Calu3 (cell line): ENCODE data around the gene OPCML. TPM values are rescaled to one million over a fixed set of nuclear protein-coding genes. Genes with fewer than 3 reads are reported as not detected.

Experiments used
- BruUV-seq: library from RNA; stranded (reverse); fragments of 400-500 nt; replicated peaks from 2 replicates; lab custom pipeline; 2021; lab: Mats Ljungman, UMichigan
- CTCF ChIA-PET: fragments of 300-600 bp; sonication (Branson Sonifier 250); formaldehyde crosslinking; loops from one replicate; lab custom pipeline; 2022; ENCODE audit warnings: antibody characterized with exemption; lab: Charles Lee
- DNase-seq: peaks from one replicate; pipeline ENCODE4 v3.0.0; 2022
- H3K27ac Mint-ChIP-seq: one replicate; pipeline ENCODE4 v1.8.0; 2022; ENCODE audit warnings: mixed read lengths; ENCODE audit not compliant: unreplicated experiment
- H3K27me3 Mint-ChIP-seq: one replicate; pipeline ENCODE4 v1.8.0; 2022; ENCODE audit warnings: mixed read lengths; ENCODE audit not compliant: unreplicated experiment
- H3K36me3 Mint-ChIP-seq: one replicate; pipeline ENCODE4 v1.8.0; 2022; ENCODE audit warnings: mild to moderate bottlenecking, moderate library complexity, mixed read lengths; ENCODE audit not compliant: insufficient read depth, unreplicated experiment
- H3K4me1 Mint-ChIP-seq: one replicate; pipeline ENCODE4 v1.8.0; 2022; ENCODE audit warnings: mild to moderate bottlenecking, low read depth, mixed read lengths; ENCODE audit not compliant: unreplicated experiment
- H3K4me3 Mint-ChIP-seq: one replicate; pipeline ENCODE4 v1.8.0; 2022; ENCODE audit warnings: mild to moderate bottlenecking, low read depth, moderate library complexity, mixed read lengths; ENCODE audit not compliant: unreplicated experiment
- H3K9me3 Mint-ChIP-seq: one replicate; pipeline ENCODE4 v1.8.0; 2022; ENCODE audit warnings: low read depth, mixed read lengths; ENCODE audit not compliant: unreplicated experiment
- intact Hi-C: fragments of 100-400 bp; cut with micrococcal nuclease; formaldehyde crosslinking; loops from one replicate; pipeline ENCODE4 v1.10.0; 2022; ENCODE audit not compliant: unreplicated experiment
- total RNA-seq: library from RNA; stranded (reverse); gene quantifications from 2 replicates; pipeline ENCODE4 v1.2.3, GENCODE V29; 2022
- TF ChIP-seq, protein P1 (sequence below): fragments of 200-600 bp; IDR thresholded peaks from one replicate; pipeline ENCODE4 v1.8.0; 2022; ENCODE audit warnings: antibody characterized with exemption; ENCODE audit not compliant: unreplicated experiment

Gene OPCML
- total RNA-seq, 1 experiment from 2014 or later, result not detected

DNA sequence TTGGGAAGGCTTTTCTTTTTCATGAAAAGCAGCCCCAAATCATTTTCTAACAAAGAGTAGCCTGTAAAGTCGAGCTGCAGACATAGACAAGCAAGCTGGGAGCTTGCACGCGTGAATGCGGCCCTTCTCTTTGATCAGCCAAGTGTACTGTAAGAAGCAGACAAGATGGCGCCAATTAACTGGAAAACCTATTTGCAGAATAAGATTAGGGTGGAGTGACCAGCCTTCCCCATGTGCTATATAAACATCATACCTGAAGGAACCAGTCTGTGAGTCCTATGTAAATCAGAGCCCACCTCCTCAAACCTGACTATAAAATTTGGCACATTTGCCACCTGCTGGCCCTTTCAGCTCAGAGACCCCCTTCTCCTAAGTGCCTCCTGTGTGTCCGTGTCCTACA is 982.7 kb downstream of the OPCML start:
- H3K4me3 Mint-ChIP-seq, result no peak overlapping the region
- no peak for DNase-seq
- intact Hi-C loops, result no loop called here
- BruUV-seq, result no TSS peak
- TF ChIP-seq, protein P1, sequence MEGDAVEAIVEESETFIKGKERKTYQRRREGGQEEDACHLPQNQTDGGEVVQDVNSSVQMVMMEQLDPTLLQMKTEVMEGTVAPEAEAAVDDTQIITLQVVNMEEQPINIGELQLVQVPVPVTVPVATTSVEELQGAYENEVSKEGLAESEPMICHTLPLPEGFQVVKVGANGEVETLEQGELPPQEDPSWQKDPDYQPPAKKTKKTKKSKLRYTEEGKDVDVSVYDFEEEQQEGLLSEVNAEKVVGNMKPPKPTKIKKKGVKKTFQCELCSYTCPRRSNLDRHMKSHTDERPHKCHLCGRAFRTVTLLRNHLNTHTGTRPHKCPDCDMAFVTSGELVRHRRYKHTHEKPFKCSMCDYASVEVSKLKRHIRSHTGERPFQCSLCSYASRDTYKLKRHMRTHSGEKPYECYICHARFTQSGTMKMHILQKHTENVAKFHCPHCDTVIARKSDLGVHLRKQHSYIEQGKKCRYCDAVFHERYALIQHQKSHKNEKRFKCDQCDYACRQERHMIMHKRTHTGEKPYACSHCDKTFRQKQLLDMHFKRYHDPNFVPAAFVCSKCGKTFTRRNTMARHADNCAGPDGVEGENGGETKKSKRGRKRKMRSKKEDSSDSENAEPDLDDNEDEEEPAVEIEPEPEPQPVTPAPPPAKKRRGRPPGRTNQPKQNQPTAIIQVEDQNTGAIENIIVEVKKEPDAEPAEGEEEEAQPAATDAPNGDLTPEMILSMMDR, result no peak
- peaks cover 12% of the 10 kb centered on the region for H3K9me3 Mint-ChIP-seq
- H3K36me3 Mint-ChIP-seq, result no peaks in the 10 kb centered on the region
- H3K27ac Mint-ChIP-seq, result no peak overlapping the region
- no peaks in the 10 kb centered on the region for H3K4me1 Mint-ChIP-seq
- no peaks in the 10 kb centered on the region for H3K27me3 Mint-ChIP-seq
- CTCF ChIA-PET, result no interaction called here

DNA sequence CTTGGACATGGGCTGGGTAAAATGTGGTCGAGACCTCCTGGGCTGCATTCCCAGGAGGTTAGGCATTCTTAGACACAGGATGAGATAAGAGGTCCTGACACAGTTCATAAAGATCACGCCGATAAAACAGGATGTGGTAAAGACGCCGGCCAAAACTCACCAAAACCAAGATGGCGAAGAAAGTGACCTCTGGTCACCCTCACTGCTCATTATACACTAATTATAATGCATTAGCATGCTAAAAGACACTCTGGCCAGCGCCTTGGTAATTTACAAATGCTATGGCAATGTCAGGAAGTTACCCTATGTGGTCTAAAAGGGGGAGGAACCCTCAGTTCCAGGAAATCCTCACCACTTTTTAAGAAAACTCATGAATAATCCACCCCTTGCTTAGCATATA is 983.3 kb downstream of the OPCML start:
- no peaks in the 10 kb centered on the region for H3K36me3 Mint-ChIP-seq
- no peaks in the 10 kb centered on the region for H3K4me1 Mint-ChIP-seq
- no peak for DNase-seq
- BruUV-seq, result no TSS peak
- H3K9me3 Mint-ChIP-seq, result peaks cover 10% of the 10 kb centered on the region
- no peaks in the 10 kb centered on the region for H3K27me3 Mint-ChIP-seq
- intact Hi-C loops, result no loop called here
- CTCF ChIA-PET, result no interaction called here
- H3K4me3 Mint-ChIP-seq, result no peak overlapping the region
- TF ChIP-seq, protein P1, result no peak
- no peak overlapping the region for H3K27ac Mint-ChIP-seq

DNA sequence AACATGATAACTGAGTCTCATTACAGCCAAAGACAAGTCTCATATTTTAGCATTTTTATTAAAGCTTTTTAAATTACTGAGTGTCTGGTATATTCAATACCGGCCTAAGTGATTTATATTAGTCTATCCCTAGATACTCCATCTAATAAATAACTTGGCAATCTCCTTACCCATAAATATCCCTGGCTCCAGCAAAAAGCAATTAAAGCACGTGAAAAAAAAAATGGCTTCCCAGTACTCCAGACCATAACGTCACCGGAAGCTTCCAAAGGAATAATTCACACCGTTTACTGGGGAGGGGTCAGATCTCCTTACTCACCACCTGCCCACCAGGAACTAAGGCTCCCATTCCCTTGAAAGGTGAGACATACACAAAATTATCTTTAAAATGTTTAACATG is 988.3 kb downstream of the OPCML start:
- Mint-ChIP-seq H3K36me3 (no peaks in the 10 kb centered on the region), H3K4me3 (no peak overlapping the region), H3K27ac (no peak overlapping the region), H3K4me1 (no peaks in the 10 kb centered on the region), H3K9me3 (peaks cover 2% of the 10 kb centered on the region), H3K27me3 (no peaks in the 10 kb centered on the region)
- intact Hi-C loops, result no loop called here
- DNase-seq, result no peak
- TF ChIP-seq, protein P1, result no peak
- no TSS peak for BruUV-seq
- CTCF ChIA-PET, result no interaction called here

DNA sequence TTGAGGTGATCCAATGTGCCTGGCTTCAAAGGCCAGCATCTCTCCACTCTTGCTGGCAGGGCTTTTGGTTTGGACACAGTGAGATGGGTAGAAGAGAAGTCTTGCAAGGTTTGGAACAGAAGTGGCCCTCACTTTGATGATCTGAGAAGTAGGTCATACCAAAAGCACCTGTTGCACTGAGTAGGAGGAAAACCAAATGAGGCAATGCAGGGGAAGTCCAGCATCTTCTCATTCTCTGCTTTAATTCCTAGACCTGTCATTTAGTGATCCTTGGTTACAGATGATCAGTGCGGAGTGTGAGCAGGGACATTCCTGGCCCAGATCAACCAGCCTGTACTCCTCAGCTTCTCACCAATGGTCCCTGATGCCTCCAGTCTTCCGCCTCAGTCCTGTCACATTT is 990.5 kb downstream of the OPCML start:
- intact Hi-C loops, result no loop called here
- BruUV-seq, result no TSS peak
- no peak overlapping the region for H3K4me3 Mint-ChIP-seq

More for the DNA sequence above, 990.5 kb downstream of the OPCML start:
- H3K9me3 Mint-ChIP-seq, result no peaks in the 10 kb centered on the region
- H3K27ac Mint-ChIP-seq, result no peak overlapping the region
- no peaks in the 10 kb centered on the region for H3K36me3 Mint-ChIP-seq
- no peaks in the 10 kb centered on the region for H3K27me3 Mint-ChIP-seq
- no peaks in the 10 kb centered on the region for H3K4me1 Mint-ChIP-seq
- DNase-seq, result no peak
- TF ChIP-seq, protein P1, result no peak
- CTCF ChIA-PET, result no interaction called here
